HG03095 (cell line): ENCODE data around the gene RNF32.

Experiments
- ATAC-seq: cut with Tn5 transposase; IDR thresholded peaks from one replicate; pipeline ENCODE4 v1.9.1; 2021; ENCODE audit warnings: moderate library complexity; ENCODE audit not compliant: unreplicated experiment

RNF32 gene

DNA sequence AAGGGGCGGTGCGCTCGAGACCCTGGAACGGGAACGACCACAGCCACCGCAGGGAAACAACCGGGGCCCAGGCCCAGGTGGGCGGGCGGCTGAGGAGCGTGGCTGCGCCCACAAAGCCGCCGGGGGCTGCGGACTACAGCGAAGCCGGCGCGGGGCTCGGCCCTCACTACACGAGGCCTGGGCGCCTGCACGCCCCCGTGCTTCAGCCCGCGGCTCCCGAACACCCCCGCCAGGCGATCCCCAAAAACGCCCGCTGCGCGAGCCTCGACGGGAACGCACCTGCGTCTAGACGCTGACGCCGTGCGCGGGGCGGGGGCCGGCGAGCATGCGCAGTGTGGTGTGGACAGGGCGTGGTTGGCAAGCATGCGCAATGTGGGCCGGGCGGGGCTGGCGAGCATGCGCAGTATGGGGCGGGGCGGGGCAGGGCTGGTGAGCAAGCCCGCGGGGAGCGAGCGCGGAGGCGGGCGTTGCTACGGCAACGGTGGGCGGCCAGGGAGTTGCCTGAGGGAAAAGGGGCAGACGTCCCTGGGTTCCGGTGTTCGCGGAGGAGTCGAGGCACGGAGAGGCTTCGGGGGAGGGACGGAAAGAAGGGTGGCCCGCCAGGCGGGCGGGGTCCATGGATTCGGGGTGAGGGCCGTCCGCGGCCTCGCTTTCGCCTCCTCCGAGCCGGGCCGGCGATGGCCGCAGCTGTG, at the start of gene RNF32:
Gene RNF32 (plus strand): TSS at position 518 of the 692 bp plus-strand sequence. CDS start 3,104 bp downstream, outside the sequence.
- ATAC-seq: peak; percentile 85

- ATAC-seq: no peak
These were observed 48.3 kb upstream of the RNF32 start for GRCh38 chr7:156592155-156592884.

DNA sequence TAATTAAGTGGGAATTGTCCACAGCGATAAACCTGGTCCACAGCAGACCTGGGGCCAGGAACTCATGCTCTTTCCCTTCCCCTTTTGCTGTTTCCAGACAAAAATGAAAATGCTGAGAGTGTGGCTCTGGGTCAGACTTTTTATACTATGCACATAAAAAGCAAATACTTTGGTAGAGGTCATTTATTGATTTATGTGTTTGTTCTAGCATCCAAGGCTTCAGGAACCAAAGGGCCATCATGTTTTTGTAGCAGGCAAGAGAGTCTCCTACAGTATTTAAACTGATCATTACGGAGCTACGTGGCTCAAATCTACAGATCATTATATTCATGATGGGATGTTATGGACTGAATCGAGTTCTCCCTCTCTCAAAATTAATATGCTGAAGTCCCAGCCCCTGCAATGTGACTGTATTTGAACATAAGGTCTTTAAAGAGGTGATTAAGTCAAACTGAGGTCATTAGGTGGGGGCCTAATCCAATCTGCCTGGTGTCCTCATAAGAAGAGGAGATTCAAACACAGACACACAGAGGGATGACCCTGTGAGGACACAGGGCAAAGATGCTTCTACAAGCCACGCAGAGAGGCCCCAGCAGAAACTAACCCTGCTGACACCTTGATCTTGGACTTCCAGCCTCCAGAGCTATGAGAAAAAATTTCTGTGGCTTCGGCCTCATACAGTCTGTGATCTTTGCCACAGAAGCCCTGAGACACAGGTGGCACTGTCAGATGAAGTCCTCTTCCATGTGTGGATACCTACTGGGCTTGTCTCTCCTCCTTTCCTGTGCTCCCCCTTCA, 46.1 kb upstream of the RNF32 start:
- no peak for ATAC-seq

GRCh38 chr7:156600496-156600895, 40.1 kb upstream of the RNF32 start:
- ATAC-seq: no peak

- ATAC-seq: no peak
These were observed 38.3 kb upstream of the RNF32 start for GRCh38 chr7:156602283-156602682.

DNA sequence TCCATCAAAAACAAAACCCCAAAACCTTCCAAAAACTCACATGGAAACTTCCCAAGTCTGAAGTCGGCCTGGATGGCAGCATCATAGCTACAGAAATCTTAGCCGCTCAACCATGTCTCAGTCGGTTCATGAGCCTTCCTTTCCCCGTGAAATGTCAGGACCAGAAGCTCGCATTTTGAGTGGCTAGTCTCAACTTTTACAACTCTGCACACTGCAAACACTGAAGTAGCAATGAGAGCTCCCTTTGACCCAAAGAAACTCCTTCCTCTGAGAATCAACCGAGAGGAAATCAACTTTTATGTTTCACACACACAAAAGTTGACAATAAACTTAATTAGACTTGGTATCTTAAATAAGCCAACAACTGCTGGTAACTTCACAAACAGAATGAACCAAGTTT, 37.6 kb upstream of the RNF32 start:
- ATAC-seq: no peak

DNA sequence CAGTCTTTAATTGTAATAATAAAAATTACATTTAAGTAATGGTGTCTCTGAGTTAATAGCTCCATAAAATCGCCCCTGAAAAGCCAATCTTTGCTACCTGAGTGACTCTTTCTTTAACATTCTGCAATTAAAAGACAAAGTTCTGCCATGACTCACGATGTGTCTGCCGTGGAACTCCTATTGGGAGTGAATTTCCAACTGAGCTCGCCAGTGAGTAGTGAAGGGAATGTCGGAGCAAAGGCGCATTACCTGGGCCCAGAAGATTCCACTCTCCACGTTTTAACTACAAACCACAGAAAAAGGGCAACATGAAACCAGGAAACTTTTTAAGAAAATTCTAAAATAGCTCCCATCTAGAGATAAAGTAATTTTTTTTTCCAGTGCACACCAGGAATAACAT, 36.9 kb upstream of the RNF32 start:
- no peak for ATAC-seq

- ATAC-seq: no peak
These were observed 36.3 kb upstream of the RNF32 start for GRCh38 chr7:156604311-156604710.

- no peak for ATAC-seq
These were observed 35.5 kb upstream of the RNF32 start for GRCh38 chr7:156604836-156605695.

GRCh38 chr7:156606135-156606534, 34.4 kb upstream of the RNF32 start:
- ATAC-seq: no peak

DNA sequence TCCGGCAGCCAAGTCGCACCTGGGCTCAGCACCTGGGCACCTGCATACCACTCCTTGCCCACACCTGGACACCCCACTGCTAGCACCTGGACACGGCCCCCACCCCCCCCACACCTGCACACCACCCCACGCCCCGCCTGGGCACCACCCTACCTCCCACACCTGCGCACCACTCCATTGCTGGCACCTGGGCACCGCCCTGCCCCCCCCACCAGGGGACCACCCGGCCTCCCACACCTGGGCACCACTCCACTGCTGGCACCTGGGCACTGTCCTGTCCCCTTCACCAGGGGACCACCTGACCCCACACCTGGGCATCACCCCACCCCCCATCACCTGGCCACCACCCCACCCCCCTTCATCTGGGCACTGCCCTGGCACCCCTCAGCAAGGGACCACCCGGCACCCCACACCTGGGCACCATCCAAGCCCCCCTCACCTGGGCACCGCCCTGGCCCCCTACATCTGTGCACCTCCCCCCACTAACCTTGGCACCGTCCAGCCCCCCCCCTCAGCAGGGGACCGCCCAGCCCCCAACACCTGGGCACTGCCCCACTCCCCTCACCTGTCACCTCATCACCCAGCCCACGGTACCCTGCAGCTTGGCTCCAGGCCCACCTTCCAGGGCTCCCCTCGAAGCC, 33.8 kb upstream of the RNF32 start:
- ATAC-seq: no peak

- ATAC-seq: no peak
These were observed 33.0 kb upstream of the RNF32 start for GRCh38 chr7:156607332-156608172.

DNA sequence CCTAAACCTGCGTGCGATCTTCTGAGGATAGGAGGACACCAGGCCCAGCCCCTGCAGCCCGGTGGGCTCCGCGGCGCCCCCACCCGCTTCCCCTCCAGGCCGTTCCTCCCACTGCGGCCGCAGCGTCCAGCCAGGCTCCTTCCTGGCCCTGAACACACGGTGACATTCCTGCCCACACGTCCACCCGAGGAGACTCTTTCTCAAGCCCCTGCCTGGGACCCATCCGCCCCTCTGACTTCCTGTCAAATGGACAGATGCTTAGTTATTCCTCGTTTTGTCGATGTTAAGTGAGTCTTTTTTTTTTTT, 32.4 kb upstream of the RNF32 start:
- no peak for ATAC-seq

DNA sequence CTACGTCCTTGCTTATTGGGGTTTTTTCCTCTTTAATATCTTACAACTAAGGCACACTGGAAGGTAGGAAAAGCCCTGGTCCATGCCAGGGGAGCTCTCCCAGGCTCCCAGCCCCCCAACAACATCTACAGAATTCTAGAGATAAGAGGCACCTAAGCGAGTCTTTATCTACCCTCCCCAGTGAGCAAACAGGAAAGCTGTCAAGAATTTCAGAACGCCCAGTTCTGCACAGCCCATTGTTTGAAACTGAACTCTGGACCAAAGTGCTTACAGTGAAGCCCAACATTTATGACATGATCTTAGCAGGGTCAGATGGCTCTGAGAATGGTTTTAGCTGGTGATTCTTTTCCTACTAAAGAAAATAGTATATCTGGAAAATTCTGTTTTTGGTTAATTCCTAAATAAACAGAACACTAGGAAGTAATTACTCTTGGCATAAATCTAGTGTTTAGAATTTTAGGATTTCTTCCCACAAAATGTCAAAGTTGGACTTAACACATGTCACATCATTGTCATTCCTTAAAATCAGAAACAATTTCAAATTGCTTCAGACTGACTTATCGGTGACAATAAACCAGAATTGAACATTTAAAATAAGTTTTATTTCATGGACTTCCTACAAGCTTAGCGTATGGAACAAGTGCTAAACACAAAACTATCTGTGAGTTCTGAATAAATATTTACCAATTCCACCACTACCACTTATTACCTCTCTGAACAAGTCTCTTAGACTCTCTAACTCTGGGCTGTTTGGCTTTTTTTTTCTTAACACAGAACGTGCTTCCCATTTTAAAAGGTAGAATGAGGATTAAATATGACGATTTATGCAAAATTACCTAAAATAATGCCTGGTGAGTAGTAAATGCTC, 31.3 kb upstream of the RNF32 start:
- no peak for ATAC-seq

- no peak for ATAC-seq
These were observed 30.4 kb upstream of the RNF32 start for GRCh38 chr7:156610130-156610529.

- no peak for ATAC-seq
These were observed 30.0 kb upstream of the RNF32 start for GRCh38 chr7:156610601-156611000.

GRCh38 chr7:156611014-156612010, 29.3 kb upstream of the RNF32 start:
- no peak for ATAC-seq
